ENCODE data around the gene ATP6AP1. TPM values are rescaled to one million over a fixed set of nuclear protein-coding genes. Genes with fewer than 3 reads are reported as not detected.

ATP6AP1 gene
- total and polyA plus RNA-seq, 9 of the 15 experiments (the other 6 are each of a cell fraction or from before 2014, with no cell fraction given) = 8.3 to 90.5 (median 52.9) TPM

GRCh38 chrX:154466036-154466435, 37.6 kb downstream of the ATP6AP1 start:
- FAIRE-seq (no peak), ATAC-seq (no peak), DNase-seq (ENCODE audit: extremely low read depth in 1 of 4, low spot score in 3 of 4) (no peak)
- Histone ChIP-seq H3K79me2 (ENCODE audit: control insufficient read depth, insufficient read depth, low read length) (peaks cover 1% of the 10 kb centered on the region; the same call in 1 of the 3 replicates), H4K20me1 (replicated peaks; ENCODE audit: control insufficient read depth, insufficient read depth, low read length) (no peaks in the 10 kb centered on the region), H3K27me3 (ENCODE audit: control insufficient read depth in 2 of 2, insufficient read depth in 2 of 2, low read length in 2 of 2) (no peaks in the 10 kb centered on the region), H3K36me3 (ENCODE audit: control insufficient read depth, insufficient read depth, low read length) (peaks cover 88% of the 10 kb centered on the region; the same call in 2 of the 3 replicates), H3K4me3 (no peak overlapping the region), H3K27ac (ENCODE audit: extremely low read depth, low read depth, low read length) (no peak overlapping the region), H3K4me1 (replicated peaks in 1 of 2; ENCODE audit: control insufficient read depth in 2 of 2, insufficient read depth in 2 of 2, low read length in 2 of 2) (peaks cover 0 to 18% of the 10 kb centered on the region in 2 experiments; a peak in 1 of 5 replicates), H3K4me2 (ENCODE audit: insufficient read depth, low read length) (no peak overlapping the region), H3K9ac (ENCODE audit: insufficient read depth in 1 of 2, low read depth in 2 of 2, low read length in 2 of 2) (no peak overlapping the region), H3K9me1 (ENCODE audit: control insufficient read depth, insufficient read depth, low read length) (no peaks in the 10 kb centered on the region), H3K9me3 (replicated peaks; ENCODE audit: control insufficient read depth, insufficient read depth, low read depth, low read length) (no peaks in the 10 kb centered on the region), H2AFZ (ENCODE audit: low read depth, low read length) (no peak overlapping the region)
- WGBS (ENCODE audit: insufficient coverage, low coverage, missing lambda C conversion rate) = 91% methylated on average over 16 of the region's 32 CpGs
- intact Hi-C loops (cut with micrococcal nuclease) (no loop called here), in situ Hi-C loops (cut with MboI) (no loop called here)
- no peak for TF ChIP-seq JUND (IDR thresholded peaks at IDR 0.05; ENCODE audit: borderline replicate concordance, low read depth, low read length)
- no peak for TF ChIP-seq JUND (tag; IDR thresholded peaks at IDR 0.05; ENCODE audit: borderline replicate concordance, low read depth, low read length)
- TF ChIP-seq HDAC3 (IDR thresholded peaks at IDR 0.05; ENCODE audit: borderline replicate concordance, partially characterized antibody) = no peak
- no peak for TF ChIP-seq HNRNPUL1 (IDR thresholded peaks at IDR 0.05; ENCODE audit: low read length)
- TF ChIP-seq NCOA6 (IDR thresholded peaks at IDR 0.05) = no peak
- no peak for TF ChIP-seq BCLAF1 (IDR thresholded peaks at IDR 0.05; ENCODE audit: borderline replicate concordance in 1 of 2, control insufficient read depth in 1 of 2, low read depth in 2 of 2, low read length in 1 of 2)
- no peak for TF ChIP-seq ATF2 (CRISPR knock-in tag; IDR thresholded peaks at IDR 0.05)
- BruUV-seq (replicated peaks) = no TSS peak
- POLR2A ChIA-PET = interaction anchor here (0.9 to 1.6 kb wide), 2 partner anchors 11 kb away, joined by 4 to 5 read pairs; no protein-coding TSS in a partner anchor
- CTCF ChIA-PET (ENCODE audit: low intra/inter-chr PET ratio) = no interaction called here

All from K562 (cell line).